Astrocyte (in vitro differentiated cells and primary cell): ENCODE data around the gene WIPI1.

ENCODE experiments used
- EZH2 ChIP-seq: IDR thresholded peaks from 2 replicates; pipeline ENCODE4 v1.6.1; 2012; ENCODE audit warnings: mild to moderate bottlenecking, low read length, inconsistent platforms; ENCODE audit not compliant: insufficient read depth
- TF ChIP-seq, protein P1 (sequence below): IDR thresholded peaks from 2 replicates; pipeline ENCODE4 v1.5.1; 2011; ENCODE audit warnings: low read depth, mild to moderate bottlenecking, inconsistent platforms, low read length, moderate library complexity; ENCODE audit not compliant: insufficient read depth

DNA sequence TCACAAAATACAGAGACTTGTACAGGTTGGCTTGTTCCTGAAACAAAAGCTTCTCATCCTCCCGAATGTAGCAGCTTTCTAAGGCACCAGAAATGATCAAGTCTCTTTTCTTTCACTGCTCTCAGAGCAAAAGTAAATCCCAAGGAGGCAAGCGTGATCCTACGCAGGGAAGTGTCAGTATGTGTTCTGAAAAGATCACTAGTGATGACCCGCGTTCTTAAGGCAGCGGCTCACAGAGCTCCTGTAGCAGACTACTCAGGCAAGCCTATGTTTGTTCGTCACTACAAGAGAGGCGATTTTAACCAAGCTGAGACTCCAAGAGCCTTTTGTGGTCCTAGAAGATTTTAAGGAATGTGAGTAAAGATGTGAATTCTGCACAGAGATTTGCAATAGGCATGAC is 34.5 kb downstream of the WIPI1 start:
- TF ChIP-seq, protein P1, sequence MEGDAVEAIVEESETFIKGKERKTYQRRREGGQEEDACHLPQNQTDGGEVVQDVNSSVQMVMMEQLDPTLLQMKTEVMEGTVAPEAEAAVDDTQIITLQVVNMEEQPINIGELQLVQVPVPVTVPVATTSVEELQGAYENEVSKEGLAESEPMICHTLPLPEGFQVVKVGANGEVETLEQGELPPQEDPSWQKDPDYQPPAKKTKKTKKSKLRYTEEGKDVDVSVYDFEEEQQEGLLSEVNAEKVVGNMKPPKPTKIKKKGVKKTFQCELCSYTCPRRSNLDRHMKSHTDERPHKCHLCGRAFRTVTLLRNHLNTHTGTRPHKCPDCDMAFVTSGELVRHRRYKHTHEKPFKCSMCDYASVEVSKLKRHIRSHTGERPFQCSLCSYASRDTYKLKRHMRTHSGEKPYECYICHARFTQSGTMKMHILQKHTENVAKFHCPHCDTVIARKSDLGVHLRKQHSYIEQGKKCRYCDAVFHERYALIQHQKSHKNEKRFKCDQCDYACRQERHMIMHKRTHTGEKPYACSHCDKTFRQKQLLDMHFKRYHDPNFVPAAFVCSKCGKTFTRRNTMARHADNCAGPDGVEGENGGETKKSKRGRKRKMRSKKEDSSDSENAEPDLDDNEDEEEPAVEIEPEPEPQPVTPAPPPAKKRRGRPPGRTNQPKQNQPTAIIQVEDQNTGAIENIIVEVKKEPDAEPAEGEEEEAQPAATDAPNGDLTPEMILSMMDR = no peak
- TF ChIP-seq EZH2 = no peak
